HEK293T (cell line): ENCODE data around the gene CCDC148.

Experiments used
- ARNT ChIP-seq: fragments of 450-650 bp; IDR thresholded peaks from 2 replicates; pipeline ENCODE4 v1.6.1; 2017; ENCODE audit warnings: mild to moderate bottlenecking
- ELF4 ChIP-seq: fragments of 450-650 bp; IDR thresholded peaks from 2 replicates; pipeline ENCODE4 v1.6.1; 2017; ENCODE audit warnings: antibody characterized with exemption
- FOXK2 ChIP-seq: fragments of 450-650 bp; IDR thresholded peaks from 2 replicates; pipeline ENCODE4 v1.6.1; 2016; ENCODE audit warnings: mild to moderate bottlenecking
- FOXM1 ChIP-seq: fragments of 450-650 bp; IDR thresholded peaks from 2 replicates; pipeline ENCODE4 v1.6.1; 2017; ENCODE audit warnings: mild to moderate bottlenecking, borderline replicate concordance
- LEF1 ChIP-seq: fragments of 450-650 bp; IDR thresholded peaks from 2 replicates; pipeline ENCODE4 v1.6.1; 2017; ENCODE audit warnings: mild to moderate bottlenecking, borderline replicate concordance
- SP1 ChIP-seq: fragments of 450-650 bp; IDR thresholded peaks from 2 replicates; pipeline ENCODE4 v1.6.1; 2017

DNA sequence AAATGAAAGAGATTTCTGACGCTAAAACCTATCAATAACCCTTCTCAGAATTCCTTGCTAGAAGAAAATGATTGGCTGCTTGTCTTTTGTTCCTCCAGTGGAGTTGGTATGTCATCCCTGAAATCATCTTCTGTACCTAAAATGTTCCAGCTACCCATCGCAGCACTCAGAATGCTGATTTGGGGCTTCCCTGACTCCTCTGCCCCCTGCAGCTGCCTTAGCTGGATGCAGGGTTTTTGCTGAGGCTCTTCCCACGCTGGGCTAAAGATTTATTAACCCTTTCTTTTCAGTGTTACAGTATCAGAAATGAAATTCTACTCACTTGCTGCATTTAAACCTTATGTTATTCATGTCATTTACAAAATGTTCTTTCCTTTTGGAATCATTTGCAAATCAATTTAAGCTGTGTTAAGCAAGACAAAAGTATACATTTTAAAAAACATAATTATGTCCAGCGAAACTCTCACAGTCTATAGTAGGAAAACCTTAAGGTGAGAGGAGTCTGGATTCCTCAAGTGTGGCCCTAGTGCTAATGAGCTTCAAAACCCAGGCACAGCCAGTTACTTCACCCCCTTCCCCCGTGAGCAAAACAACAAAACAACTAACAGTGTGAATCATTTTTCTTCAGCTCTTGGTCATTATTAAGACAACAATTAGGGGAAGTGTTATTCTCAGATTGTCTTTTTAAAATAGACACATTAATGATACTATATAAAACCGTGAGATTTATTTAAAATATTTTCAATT, 33.0 kb upstream of the CCDC148 start:
- TF ChIP-seq FOXK2, result no peak
- no peak for TF ChIP-seq ARNT
- TF ChIP-seq SP1, result no peak
- TF ChIP-seq FOXM1, result no peak
- no peak for TF ChIP-seq LEF1
- no peak for TF ChIP-seq ELF4
